Hematopoietic multipotent progenitor cell treated with erythropoietin and hydrocortisone succinate and interleukin-3 and kit ligand, for 15 days (in vitro differentiated cells): ENCODE data around the gene MTHFSD.
A peak's percentile ranks its signal among the peaks of the same experiment; 100 is the strongest.

Experiments used
- DNase-seq: peaks from one replicate; pipeline ENCODE4 v3.0.0-alpha.2; 2015; ENCODE audit warnings: low spot score

The MTHFSD gene

GRCh38 chr16:86530251-86531190 is 24.5 kb downstream of the MTHFSD start:
- no peak for DNase-seq

GRCh38 chr16:86529160-86529559 is 25.9 kb downstream of the MTHFSD start:
- DNase-seq, result no peak

DNA sequence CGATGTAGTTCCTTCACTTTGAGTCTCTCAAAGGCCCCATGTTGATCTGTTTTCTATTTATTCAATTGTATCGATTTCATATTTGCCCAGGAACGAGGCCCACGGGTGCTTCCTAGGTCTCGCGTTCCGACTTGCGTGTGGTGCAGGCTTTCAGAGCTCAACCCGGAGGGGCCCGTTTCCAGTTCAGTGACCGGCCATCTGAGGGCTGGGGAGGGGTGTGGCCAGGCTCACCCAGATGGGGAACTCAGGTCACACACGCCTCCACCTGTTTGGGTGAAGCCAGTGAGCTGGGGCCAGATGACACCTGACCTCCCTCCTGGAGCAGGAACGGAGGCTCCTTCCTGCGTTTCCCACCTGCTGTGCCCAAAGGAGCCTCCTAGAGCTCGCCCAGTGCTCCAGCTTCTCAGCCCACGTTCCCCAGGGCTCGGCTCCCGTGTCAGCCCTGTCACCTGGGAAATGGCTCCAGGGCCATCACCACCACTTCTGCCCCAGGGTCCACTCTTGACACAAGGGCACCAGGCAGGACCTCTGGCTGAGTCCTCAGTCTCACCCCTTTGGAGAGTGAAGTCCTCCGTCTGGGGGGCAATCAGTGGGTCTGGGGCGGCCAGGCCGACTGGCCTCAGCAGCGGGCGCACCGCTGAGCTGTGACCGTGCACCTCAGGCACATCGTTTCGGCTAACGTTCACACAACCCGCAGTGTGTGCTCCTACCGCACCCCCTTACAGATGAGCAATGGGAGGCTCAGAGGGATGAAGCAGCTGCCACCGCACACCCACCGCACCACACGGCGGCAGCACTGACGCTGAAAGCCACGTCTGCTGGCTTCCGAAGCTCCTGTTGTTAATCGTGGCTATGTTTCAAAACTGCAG is 26.7 kb downstream of the MTHFSD start:
- no peak for DNase-seq

GRCh38 chr16:86527366-86527765 is 27.7 kb downstream of the MTHFSD start:
- DNase-seq, result no peak

- no peak for DNase-seq
These were observed 29.3 kb downstream of the MTHFSD start for GRCh38 chr16:86525696-86526095.

DNA sequence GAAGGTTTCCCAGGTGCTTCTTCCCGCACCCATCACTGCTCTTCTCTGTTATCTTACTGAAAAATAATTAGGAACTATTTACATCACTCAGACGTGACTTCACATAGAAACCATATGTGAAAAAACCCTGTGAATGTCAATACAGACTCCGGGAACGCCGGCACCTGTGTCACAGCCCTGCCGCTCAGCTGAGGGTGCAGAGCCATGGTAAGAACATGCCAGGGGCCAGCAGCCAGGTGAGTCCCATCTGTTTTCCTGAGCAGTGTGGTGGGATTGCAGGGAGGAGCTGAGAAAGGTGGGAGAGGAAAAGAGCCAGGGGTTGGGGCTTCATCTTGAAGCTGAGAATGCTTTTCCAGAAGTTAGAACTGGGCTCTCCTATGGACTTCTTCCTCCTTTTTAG is 31.0 kb downstream of the MTHFSD start:
- DNase-seq, result no peak

- no peak for DNase-seq
These were observed 31.8 kb downstream of the MTHFSD start for GRCh38 chr16:86523166-86523740.

GRCh38 chr16:86522634-86523033 is 32.4 kb downstream of the MTHFSD start:
- DNase-seq, result no peak

- no peak for DNase-seq
These were observed 33.5 kb downstream of the MTHFSD start for GRCh38 chr16:86521236-86522197.

DNA sequence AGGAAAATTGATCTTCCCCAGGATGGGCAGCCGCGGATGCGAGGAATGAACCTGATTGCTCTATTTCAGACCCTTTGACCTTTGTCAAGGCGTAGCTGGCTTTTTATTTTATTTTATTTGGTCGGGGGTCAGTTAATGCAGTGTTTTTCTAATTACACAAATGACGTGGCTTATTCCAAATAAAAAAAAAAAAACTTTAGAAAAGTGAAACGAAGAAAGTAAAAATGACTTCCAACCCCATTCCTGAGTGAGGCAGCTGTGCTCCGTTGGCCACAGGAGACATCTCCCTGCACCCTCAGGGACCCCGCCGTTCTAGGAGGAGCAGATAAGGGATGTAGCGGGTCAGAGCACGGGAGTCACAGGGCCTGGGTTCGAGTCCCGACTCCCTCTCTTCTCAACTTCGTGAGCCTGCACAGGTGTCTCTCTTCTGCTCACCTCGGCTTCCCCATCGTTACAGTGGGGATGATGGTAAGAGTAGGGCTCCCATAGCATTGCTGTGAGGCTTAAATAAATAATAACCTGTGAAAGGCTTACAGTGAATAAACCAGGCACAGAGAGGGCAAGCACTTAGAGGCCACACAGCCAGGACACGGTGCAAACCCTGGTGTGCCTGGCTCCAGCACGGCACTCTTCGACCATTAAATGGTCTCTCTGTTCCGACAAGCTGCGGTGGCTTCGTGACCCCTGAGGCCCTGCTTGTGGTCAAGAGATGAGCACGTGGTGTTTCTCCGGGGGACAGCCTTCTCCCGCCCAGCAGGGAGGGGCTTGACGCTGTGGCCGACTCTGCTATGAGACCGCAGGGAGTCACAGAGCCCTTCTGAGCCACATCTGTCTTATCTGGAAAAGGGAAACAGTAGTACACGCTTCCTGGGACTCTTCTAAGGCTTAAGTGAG is 34.5 kb downstream of the MTHFSD start:
- no peak for DNase-seq

GRCh38 chr16:86519649-86520316 is 35.3 kb downstream of the MTHFSD start:
- DNase-seq, result peak; percentile 40

- DNase-seq, result no peak
These were observed 35.9 kb downstream of the MTHFSD start for GRCh38 chr16:86519007-86519648.

GRCh38 chr16:86517652-86518258 is 37.3 kb downstream of the MTHFSD start:
- DNase-seq, result no peak

GRCh38 chr16:86517033-86517432 is 38.0 kb downstream of the MTHFSD start:
- no peak for DNase-seq

- DNase-seq, result no peak
These were observed 38.4 kb downstream of the MTHFSD start for GRCh38 chr16:86516623-86517003.

DNA sequence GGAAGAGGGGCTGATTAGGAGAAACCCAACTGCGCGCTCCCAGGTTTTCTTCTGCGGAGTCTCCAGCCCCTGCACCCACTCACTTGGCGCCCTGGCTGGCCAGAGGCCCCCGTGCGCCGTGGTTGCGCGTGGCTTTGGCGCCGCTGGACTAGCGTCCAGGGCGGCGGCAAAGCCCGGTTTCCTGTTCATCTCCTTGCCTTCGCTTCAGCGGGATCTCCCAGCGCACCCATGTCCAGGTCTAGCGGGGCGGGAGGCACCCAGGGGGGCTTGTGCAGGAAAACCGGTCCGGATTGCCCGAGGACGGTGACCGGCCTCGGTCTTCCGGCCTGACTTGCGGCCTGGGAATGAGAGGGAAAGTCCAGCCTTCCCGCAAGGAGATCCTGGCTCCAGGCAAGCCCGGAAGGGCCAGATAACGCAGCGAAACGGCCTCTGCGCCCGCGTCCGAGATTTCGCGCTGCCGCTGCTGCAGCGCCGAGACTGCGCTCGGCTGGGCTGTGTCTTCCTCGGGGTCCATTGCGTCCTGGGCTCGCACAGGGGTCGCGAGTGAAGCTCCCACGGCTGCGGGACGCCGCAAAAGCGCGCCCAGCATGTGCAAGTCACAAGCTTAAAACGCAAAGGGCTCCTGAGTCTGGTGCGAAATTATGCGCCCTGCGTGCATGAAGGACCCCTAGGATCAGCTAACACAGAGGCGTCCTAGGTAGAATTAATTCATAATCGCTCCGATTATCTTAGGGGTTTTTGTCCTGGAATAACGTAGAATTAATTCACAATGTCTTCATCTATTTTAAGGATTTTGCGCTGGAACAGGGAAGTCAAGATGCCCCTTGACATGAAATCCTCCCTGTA is 39.0 kb downstream of the MTHFSD start:
- no peak for DNase-seq

DNA sequence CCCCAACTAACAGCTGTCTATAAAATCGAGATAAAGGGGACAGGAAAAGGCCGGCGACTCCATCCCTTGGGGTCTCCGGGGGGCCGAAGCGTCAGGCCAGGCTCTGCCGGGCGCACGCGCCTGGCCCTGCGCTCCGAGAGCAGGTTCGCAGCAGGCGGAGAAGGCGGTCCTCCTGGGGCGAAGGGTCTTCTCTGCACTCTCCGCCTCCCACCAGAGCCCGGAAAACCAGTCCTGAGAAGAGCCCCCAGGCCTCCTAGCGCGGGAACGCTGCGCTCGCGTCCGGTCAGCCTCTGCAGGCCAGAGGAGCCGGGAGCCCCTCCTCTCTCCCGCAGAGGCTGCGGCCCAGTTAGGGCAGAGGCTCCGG is 39.6 kb downstream of the MTHFSD start:
- no peak for DNase-seq
